ENCODE measurements around the gene GBP3. TPM values are rescaled to one million over a fixed set of nuclear protein-coding genes. Genes with fewer than 3 reads are reported as not detected.
A peak's percentile ranks its signal among the peaks of the same experiment; 100 is the strongest.
"Not testable (repeated sequence)": the region's sequence is repeated elsewhere in the genome, so short reads cannot be mapped to it uniquely, and the experiment has no call there.

Gene GBP3
- total and polyA plus RNA-seq, 2 experiments from 2014 or later = 0.13 TPM; not detected in 1

GRCh38 chr1:89002176-89002575 lies 20.5 kb downstream of the GBP3 start:
- not testable (repeated sequence) for ATAC-seq; H3K4me3 ChIP-seq; H2AFZ ChIP-seq; H3K4me3 Mint-ChIP-seq; H3K27me3 ChIP-seq (ENCODE audit: insufficient read depth); H3K27me3 Mint-ChIP-seq (ENCODE audit: insufficient read depth, low read depth, poor library complexity); H3K27ac ChIP-seq (ENCODE audit: low read depth); H3K4me2 ChIP-seq; H3K9me2 ChIP-seq (ENCODE audit: insufficient read depth); H3K36me3 ChIP-seq (ENCODE audit: insufficient read depth); H3K9me3 Mint-ChIP-seq; H4K20me1 ChIP-seq (replicated peaks; ENCODE audit: insufficient read depth); H3K79me2 ChIP-seq (replicated peaks; ENCODE audit: insufficient read depth); H3K27ac Mint-ChIP-seq; H3F3A ChIP-seq (replicated peaks; ENCODE audit: low read depth); H3K4me1 ChIP-seq (ENCODE audit: insufficient read depth); DNase-seq (ENCODE audit: low spot score); H3K36me3 Mint-ChIP-seq (ENCODE audit: low read depth)
- H3K4me1 Mint-ChIP-seq = peaks cover 15% of the 10 kb centered on the region

- Histone ChIP-seq H3K4me3 (no peak overlapping the region), H3K4me1 (ENCODE audit: insufficient read depth) (no peaks in the 10 kb centered on the region), H3K9me2 (ENCODE audit: insufficient read depth) (no peaks in the 10 kb centered on the region), H3K27ac (ENCODE audit: low read depth) (no peak overlapping the region), H3K36me3 (ENCODE audit: insufficient read depth) (no peaks in the 10 kb centered on the region), H3K4me2 (no peak overlapping the region), H2AFZ (peak overlapping the region; percentile 10; the same call in 1 of the 2 replicates), H3K79me2 (replicated peaks; ENCODE audit: insufficient read depth) (no peaks in the 10 kb centered on the region), H3F3A (replicated peaks; ENCODE audit: low read depth) (no peaks in the 10 kb centered on the region), H4K20me1 (replicated peaks; ENCODE audit: insufficient read depth) (no peaks in the 10 kb centered on the region), H3K27me3 (ENCODE audit: insufficient read depth) (no peaks in the 10 kb centered on the region)
- H3K4me3 Mint-ChIP-seq = no peak overlapping the region
- no peaks in the 10 kb centered on the region; the same call in 2 of the 3 replicates for H3K9me3 Mint-ChIP-seq
- DNase-seq (ENCODE audit: low spot score) (peak; percentile 24), ATAC-seq (0 out of 3 replicates have a peak, but pooled peaks have one; percentile 31)
- H3K4me1 Mint-ChIP-seq = peaks cover 15% of the 10 kb centered on the region
- H3K27me3 Mint-ChIP-seq (ENCODE audit: insufficient read depth, low read depth, poor library complexity) = no peaks in the 10 kb centered on the region
- H3K27ac Mint-ChIP-seq = no peak overlapping the region
- no peaks in the 10 kb centered on the region for H3K36me3 Mint-ChIP-seq (ENCODE audit: low read depth)
- TF ChIP-seq EZH2 (IDR thresholded peaks at IDR 0.05; ENCODE audit: low read depth, unreplicated experiment) (no peak), ZNF331 (CRISPR knock-in tag; IDR thresholded peaks at IDR 0.05; ENCODE audit: low read depth) (no peak), CREB1 (CRISPR knock-in tag; IDR thresholded peaks at IDR 0.05; ENCODE audit: low read depth) (no peak), POLR2AphosphoS5 (IDR thresholded peaks at IDR 0.05; ENCODE audit: low read depth) (no peak), ZNF114 (CRISPR knock-in tag; IDR thresholded peaks at IDR 0.05) (no peak), EZH2phosphoT487 (IDR thresholded peaks at IDR 0.05; ENCODE audit: unreplicated experiment) (no peak), JUNB (IDR thresholded peaks at IDR 0.05; ENCODE audit: unreplicated experiment) (no peak), ZNF462 (CRISPR knock-in tag; IDR thresholded peaks at IDR 0.05) (no peak), REST (IDR thresholded peaks at IDR 0.05; ENCODE audit: unreplicated experiment) (no peak), CTCF (conservative IDR thresholded peaks at IDR 0.05; ENCODE audit: low read depth in 2 of 2) (no peak), STAT1 (IDR thresholded peaks at IDR 0.05; ENCODE audit: unreplicated experiment) (no peak)
Measured at GRCh38 chr1:89001510-89001909, 21.2 kb downstream of the GBP3 start.
